Stimulated activated CD4-positive, alpha-beta T cell treated with anti-CD3 and anti-CD28 coated beads, TNF-alpha, amount 100 ng/mL, for 48 hours (primary cell): ENCODE data around the gene PALLD.

Experiments used
- DNase-seq, 3 donors: peaks; one replicate each; pipeline ENCODE4 v3.0.0-alpha.2; 2020; ENCODE audit warnings: low read depth in 3 of 3

Gene PALLD

DNA sequence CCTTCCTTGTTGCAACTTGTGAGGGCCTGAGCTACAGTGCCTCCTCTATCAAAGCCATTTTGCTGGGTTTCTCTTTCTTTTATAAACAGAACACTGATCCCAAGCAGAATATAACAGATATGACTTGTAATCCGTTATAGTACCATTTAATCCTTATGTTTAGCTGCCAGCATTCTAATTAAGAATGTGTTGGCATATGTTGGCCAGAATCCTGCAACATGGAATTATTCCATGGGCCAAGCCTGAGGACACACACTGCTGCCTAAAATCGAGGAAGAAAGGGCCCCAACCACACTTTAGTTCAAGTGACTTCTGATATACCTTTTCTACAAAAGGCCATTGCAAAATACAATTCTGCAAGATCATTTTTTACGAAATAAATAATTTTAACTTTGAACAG is 28.0 kb downstream of the PALLD start:
- no peak for DNase-seq

DNA sequence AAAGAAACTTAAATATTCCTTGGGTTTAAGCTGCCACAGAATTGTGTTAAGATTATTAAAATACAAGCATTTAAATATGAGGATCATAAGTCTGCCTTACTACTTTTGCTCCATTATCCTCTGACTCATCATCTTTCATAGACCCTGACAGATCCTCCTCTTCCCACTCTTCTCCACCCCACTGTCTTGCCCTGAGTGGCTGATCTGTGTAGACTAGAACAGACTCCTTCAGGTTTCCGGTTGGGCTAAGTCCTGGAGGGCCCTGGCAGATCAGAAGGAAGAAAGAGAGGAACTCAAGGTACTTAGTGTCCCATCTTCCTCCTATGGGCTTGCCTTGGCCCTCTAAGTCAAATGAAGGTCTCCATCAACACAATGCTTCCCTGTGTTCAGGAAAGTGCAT is 30.7 kb downstream of the PALLD start:
- DNase-seq, result no peak

- DNase-seq, result no peak
Observed at GRCh38 chr4:168528131-168528949, 31.5 kb downstream of the PALLD start.

- DNase-seq, result no peak
Observed at GRCh38 chr4:168529257-168529656, 32.4 kb downstream of the PALLD start.

DNA sequence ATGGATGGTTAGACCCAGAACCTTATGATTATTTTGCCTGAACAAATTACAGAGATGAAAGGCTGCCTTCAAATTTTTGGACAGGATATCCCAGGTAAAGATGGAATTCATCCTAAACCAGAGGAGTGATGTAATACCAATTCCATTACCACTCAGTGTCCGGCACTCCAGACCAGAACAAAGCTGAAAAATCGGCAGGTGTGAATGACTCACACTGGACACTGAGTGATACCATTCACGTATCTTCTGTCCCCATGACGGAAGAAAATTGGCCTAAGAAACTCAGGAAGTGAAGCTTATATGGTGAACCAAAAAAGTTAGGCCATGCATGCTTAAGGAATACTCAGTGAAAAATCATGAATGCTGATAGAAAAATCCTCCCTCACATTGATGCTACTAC is 34.5 kb downstream of the PALLD start:
- DNase-seq, result no peak

GRCh38 chr4:168534535-168534934 is 37.7 kb downstream of the PALLD start:
- no peak for DNase-seq

DNA sequence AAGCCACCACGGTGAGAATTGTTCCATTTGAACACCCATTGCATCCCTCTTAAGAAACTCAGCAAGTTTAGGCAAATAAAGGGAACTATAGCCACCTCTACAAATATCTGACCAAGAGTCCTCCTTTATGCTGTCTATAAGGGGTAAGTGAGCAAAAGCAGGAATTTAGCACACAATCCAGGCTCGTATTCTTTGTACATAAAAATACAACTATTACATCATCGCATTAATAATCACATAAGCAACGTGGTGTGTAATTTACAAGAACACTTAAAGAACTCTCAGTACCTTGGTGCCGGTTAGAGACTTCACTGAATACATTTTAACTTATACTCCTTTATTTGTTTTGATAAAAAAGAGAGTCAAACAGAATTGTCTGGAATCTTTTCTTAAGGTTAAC is 38.8 kb downstream of the PALLD start:
- DNase-seq, result no peak

- DNase-seq, result no peak
Observed at GRCh38 chr4:168536448-168536847, 39.6 kb downstream of the PALLD start.

DNA sequence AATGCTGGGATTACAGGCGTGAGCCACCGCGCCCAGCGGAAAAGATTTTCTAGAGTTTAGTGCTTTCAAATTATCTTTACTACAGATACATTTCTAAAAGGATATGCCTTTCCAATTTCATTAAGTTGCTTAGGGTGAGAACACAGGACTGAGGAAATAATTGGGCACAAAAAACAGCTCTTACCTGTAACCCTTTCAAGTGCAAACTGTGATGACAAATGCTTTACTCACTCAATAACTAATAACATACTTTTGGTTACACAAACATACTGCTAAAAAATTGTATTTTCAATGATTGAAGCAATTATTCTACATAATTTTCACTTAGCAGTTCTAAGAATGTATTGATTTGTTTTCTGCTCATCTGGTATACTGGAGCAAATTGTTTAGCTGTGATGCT is 40.2 kb downstream of the PALLD start:
- DNase-seq, result no peak

DNA sequence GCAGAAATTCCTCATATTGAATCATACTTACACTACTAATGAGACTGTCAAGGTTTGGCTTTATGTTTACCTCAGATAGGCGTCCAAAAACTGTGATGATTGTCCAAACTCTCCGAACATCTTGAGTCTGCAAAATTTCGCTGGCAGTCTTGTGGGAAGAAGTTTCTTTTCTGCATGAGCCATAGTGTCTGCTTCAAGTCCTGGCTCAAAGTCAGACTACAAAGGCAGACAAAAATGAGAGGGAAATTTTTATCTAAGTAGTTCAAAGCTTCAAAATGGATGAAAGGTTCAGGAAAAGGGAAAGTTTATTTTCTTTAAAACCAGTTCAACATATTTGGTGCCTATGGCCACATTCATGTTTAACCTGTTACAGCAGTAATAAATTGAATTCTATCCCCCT is 40.7 kb downstream of the PALLD start:
- no peak for DNase-seq

DNA sequence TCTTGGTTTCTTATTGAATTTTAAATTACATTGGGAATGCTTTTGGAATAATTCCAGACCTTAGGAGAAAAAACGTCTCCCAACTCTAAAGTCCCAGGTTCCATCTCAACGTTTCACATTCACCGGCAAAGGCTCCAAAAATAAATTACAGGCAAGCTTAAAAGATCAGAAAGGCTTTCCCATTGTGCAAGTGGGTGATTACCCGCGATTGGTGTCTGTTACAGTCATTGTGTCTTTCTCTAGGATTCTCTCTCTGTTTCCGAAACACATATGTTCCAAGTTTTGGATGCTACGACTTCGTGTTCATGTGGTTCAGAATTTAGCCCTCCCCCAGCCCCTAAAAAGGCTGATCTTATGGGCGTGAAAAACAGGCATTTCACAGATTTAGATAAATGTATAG is 41.8 kb downstream of the PALLD start:
- no peak for DNase-seq

GRCh38 chr4:168540086-168540485 is 43.2 kb downstream of the PALLD start:
- no peak for DNase-seq

GRCh38 chr4:168540503-168541265 is 43.8 kb downstream of the PALLD start:
- no peak for DNase-seq

DNA sequence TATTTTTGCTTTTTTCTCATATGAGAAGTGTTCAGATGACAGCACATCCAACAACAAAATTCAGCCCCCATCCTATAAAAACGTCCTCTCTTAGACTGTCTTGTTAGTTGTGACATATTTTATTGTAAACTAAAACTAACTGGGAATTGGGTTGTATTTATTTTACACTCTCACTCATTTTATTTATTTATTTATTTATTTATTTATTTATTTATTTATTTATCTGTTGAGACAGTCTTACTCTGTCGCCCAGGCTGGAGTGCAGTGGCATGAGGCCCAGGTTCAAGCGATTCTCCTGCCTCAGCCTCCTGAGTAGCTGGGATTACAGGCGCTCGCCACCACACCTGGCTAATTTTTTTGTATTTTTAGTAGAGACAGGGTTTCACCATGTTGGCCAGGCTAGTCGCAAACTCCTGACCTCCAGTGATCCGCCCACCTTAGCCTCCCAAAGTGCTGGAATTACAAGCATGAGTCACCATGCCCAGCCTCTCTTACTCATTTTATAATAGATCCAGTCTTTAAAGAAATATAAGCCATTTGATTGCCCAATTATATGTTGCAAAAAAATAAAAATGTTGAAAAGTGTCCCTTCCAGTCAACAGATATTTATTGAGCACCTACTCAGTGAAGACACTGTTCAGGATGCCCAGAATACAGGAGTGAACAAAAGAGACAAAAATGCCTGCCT is 44.6 kb downstream of the PALLD start:
- no peak for DNase-seq

DNA sequence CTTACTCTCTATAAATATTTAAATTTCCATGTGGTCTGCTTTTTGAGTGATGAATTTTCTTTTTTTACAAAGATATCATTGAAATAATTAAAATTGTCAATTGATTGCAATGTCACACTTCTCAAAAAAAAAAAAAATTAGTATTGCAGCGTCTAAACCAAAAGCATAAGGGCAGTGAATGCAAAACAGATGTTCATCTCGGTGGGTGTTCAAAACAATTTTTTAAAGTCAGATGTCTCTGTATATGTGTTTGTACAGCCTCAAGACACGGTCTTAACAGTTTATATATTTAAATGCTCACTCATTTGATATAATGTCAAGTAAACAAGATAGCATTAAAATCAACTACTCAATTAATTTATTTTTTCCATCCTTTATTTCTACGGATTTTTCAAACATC is 52.3 kb downstream of the PALLD start:
- DNase-seq, result no peak

DNA sequence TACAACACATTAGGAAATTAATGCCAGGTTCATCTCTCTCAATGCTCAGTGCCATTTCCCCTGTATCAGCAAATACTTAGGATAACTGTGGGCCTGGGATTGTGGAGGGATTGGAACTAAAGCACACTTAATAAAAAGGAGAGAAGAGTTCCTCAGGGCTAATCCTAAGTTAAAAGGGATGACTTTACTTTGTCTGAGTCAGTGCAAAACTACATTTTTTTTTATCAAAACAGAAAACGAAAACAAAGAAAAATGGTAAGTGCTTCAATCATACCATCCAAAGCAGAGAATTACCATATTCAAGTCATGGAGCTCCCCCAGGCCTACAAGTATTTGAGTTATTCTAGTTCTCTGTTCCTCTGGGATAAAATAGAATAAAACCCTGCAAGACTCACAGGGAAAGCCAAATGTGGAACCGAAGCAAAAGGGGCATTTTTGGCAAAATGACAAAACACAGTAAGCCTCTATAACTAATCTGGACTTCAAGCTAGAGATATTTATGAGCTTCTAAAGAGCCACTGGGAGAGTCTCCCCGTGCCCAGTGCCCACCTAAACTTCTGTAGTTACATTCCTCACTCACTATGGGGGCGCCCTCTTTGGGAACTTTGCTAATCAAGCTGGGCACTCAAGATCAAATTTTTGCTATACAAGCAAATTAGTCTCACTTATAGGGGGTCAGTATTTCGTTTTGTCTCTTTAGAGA is 53.4 kb downstream of the PALLD start:
- no peak for DNase-seq

DNA sequence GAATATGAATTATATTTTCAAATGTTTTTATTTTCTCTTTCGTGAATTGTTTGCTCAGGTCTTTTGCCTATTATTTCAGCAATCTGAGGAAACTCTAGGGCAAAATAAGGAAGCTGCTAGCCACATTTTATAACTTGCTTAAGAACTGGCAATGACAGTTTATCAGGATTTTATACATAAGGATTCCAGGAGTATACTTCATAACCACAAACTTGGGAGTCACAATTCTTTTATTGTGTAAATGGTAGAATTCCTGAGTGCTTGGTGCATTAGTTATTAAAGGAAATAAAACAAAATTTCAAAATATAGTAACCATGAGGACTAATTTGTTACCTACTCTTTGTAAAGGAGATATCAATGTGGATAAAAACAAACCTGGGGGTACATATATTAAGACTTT is 54.4 kb downstream of the PALLD start:
- DNase-seq, result no peak

DNA sequence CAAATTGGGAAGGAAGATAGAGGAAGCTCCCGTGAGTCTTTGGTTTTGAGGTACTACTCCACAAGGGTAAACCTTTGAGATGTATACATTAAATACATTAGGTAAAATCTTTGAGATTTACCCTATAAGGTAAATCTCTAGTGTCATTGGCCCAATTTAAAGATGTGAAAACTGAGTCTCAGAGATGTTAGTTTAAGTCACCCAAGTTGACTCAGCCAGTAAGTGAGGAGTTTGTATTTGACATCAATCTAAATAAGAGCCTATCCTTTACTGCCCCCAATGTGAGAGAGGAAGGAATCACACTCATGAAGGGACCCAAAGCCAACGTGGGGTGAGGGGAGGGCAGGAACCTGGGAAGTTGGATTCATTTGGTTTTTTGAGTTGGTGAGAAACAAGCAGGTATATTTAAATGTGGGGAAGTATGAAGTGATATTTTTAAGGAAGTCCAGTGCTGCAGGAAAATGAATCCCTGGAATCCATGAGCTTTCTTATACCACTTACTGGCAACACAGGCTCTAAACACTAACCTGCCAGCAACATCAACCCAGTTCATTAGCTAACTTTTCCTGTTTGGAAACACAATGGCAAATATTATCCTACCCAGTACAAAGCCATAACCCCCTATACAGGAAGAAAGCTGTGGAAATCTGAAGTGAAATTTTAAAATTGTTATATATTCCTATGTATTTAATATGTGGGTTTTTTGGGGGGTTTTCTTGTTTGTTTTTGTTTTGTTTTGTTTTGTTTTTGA is 55.3 kb downstream of the PALLD start:
- DNase-seq, result no peak

DNA sequence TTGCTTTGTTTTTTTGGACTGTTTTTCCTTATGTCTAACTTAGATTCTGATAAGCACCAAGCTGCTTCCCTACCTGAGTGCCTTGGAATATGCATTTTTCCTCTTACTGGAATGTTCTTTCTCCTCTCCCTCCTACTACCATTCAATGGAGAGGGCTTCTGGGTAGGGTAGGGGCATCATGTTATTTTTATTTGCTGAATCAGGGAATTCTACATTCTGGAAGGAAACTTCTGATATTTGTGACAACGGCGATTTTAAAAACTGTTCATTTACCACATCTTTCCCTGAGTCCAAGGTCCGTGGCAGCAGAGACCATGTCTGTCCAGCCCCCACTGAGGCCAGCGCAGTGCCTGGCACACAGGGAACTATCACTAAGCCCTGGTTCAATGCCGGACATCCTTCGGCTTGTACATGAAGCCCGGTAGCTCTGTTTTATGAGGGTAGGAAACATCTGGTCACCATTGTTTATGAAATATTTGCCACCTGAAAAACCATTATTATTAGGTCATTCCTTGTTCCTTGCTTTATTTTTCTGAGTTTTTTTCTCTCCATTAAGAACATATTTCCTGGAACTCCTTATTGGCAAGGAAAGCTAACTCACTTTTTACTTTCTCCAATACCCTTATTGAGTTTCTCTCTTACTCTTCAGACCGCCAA is 57.0 kb downstream of the PALLD start:
- no peak for DNase-seq

GRCh38 chr4:168555437-168555836 is 58.6 kb downstream of the PALLD start:
- DNase-seq, result no peak

- no peak for DNase-seq
Observed at GRCh38 chr4:168557658-168558057, 60.8 kb downstream of the PALLD start.
